GM20431 (cell line): ENCODE measurements around the gene CFAP410.
"Not testable (repeated sequence)": the region's sequence is repeated elsewhere in the genome, so short reads cannot be mapped to it uniquely, and the experiment has no call there.

Source experiments
- in situ Hi-C: fragments of 300-500 bp; cut with MseI, MboI; formaldehyde crosslinking; loops from one replicate; pipeline ENCODE4 v1.15.0; 2020; ENCODE audit warnings: low sequenced_read_pairs; ENCODE audit not compliant: unreplicated experiment

Gene CFAP410

DNA sequence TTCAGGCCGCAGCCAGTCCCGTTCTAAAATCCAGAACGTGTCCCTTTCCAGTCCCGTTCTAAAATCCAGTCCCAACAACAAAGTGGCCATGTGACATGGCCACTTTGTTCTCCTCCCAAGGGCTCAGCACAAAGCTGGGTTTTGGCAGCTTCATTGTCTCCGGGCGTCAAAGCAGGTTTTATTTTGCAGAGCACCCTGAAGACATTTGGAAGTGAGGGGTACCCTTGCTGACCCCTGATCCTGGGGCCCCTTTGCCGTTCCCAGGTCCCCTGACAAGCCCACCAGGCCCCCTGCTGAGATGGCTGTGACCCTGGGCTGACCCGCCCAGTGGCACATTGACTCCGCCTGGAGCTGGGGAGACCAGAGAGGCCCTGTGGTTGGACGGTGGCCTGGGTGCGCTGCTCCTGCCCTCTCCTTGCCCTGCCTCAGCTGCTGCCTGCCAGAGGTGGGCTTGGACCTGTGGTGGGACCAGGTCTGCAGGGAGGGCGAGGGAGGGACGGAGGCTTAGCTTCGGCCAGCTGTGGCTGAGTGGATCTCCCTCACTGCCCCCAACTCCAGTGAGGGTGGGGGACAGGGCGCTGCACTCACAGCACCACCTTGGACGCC, 35.1 kb downstream of the CFAP410 start:
- in situ Hi-C loops, result no loop called here

GRCh38 chr21:44303490-44303981, 35.7 kb downstream of the CFAP410 start:
- in situ Hi-C loops, result no loop called here

GRCh38 chr21:44302573-44303401, 36.4 kb downstream of the CFAP410 start:
- in situ Hi-C loops, result not testable (repeated sequence)

DNA sequence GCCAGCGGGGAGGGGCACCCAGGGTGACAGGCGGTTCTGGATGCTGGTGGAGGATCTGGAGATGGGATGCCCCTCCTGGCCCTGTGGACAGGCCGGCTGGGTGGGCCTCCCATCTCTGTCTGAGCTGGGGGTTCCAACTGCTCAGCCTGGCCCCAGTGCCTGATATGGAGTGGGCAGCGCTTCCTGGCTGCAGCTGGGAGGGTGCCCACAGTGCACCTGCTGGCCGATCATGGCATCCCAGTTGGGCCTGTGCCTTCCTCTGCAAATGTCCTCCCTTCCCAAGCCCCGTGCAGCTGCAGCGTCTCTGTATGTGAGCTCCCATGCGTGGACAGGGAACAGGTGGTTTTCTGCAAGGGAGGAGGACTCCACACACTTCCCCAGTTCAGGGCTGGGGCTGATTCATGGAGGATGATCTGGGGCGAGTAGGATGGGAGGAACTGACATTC, 37.2 kb downstream of the CFAP410 start:
- in situ Hi-C loops, result no loop called here

DNA sequence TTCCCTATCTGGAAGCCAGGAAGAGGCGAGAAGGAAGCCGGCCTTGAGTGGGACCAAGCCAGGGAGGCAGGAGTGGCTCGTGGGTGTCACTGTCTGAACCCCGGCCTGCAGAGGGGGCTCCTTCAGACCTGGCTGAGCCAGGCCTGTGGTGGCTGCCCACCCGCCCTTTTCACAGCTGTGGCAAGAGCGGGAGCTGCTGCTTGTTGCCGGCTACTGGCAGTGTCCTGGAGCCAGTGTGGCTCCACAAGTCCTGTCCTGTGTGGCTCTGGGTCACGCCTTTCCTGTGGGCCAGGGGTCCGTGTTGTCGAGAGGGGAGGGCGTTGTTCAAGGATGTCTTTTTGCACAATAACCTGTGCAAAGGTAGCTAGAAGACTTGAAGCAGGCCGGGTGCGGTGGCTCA, 38.0 kb downstream of the CFAP410 start:
- in situ Hi-C loops, result no loop called here

DNA sequence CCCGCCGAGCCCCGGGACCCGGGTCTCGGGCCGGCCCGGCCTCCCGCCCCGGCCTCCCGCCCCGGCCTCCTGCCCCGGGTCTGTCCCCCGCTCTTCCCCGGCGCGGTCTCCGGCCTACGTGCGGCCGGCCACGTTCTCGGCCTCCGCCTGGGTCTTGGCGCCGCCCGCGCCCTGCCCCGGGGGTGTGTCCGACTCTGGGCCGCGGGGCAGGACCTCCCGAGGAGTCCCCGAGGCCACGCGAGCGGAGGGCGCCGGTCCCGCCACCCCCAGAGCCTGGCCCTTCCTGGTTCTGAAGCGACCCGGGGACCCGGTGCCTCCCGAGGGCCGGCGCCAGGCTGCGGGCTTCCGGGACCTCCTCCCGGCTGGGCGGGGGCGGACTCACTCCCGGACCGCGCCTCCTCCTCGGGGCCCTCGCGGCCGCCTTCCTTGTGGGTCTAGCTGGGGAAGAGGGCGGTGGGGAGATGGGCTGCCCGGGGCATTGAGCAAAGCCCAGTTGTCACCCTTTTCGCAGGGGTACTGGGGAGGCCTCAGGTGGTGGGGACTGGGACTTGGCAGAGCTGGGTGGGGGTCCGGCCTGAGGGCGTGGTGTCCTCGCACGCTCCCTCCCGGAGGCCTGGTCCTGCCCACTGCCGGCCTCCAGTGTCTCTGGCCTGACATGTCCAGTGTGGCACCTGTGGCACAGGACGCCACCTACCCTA, 38.8 kb downstream of the CFAP410 start:
- in situ Hi-C loops, result no loop called here

GRCh38 chr21:44299458-44300261, 39.5 kb downstream of the CFAP410 start, which contains the start of gene PFKL:
Gene PFKL (plus strand): TSS chr21:44300053. CDS start chr21:44300106, 53 bp downstream.
- in situ Hi-C loops, result no loop called here

- in situ Hi-C loops, result no loop called here
Measured at GRCh38 chr21:44299085-44299457, 40.1 kb downstream of the CFAP410 start.

DNA sequence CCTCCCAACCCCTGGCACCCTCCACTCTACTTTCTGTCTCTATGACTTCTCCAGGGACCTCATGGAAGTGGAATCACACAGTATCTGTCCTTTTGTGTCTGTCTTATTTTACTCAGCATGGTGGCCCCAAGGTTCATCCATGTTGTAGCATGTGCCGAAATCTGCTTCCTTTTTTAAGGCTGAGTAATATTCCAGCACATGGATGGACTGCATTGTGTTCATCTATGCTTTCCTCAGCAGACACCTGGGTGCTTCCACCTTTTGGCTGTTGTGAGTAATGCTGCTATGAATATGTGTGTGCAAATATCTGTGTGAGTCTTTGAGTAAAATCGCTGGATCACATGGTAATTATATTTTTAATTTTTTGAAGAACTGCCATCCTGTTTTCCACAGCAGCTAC, 40.9 kb downstream of the CFAP410 start:
- in situ Hi-C loops, result no loop called here

DNA sequence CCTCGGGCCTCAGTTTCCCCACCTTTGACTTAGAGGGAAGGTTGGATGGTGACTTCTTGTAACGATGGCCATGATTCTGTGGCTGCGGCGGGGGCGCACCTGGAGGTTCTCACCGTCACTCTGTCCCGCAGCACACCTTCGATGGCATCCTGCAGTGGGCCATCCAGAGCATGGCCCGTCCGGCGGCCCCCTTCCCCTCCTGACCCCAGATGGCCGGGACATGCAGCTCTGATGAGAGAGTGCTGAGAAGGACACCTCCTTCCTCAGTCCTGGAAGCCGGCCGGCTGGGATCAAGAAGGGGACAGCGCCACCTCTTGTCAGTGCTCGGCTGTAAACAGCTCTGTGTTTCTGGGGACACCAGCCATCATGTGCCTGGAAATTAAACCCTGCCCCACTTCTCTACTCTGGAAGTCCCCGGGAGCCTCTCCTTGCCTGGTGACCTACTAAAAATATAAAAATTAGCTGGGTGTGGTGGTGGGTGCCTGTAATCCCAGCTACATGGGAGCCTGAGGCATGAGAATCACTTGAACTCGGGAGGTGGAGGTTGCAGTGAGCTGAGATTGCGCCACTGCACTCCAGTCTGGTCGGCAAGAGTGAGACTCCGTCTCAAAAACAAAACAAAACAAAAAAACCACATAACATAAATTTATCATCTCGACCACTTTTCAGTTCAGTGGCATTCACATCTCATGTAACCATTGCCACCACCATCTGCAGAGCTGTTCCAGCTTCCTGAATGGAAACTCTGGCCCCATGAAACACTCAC, 41.5 kb downstream of the CFAP410 start:
- in situ Hi-C loops, result no loop called here

- in situ Hi-C loops, result no loop called here
Measured at GRCh38 chr21:44296916-44297315, 42.3 kb downstream of the CFAP410 start.

DNA sequence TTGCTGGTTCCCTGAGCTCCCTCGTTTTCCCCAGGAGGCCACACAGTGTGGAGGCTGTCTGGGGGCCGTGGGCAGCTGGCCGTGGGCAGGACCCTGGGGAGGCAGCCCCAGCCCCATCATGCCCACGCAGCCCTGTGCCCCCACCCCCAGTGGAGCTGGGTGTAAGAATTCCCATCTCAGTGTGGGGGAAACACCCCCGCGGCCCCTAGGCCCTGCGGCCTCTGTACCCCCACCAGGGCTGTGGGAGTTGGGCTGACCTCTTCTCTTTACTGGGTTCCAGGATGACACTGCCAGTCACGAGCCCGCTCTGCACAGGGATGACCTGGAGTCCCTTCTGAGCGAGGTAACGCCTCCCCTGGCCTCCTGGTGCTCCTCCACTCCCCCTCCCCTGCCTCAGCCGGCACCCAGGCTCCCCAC, 43.1 kb downstream of the CFAP410 start:
- in situ Hi-C loops, result no loop called here

DNA sequence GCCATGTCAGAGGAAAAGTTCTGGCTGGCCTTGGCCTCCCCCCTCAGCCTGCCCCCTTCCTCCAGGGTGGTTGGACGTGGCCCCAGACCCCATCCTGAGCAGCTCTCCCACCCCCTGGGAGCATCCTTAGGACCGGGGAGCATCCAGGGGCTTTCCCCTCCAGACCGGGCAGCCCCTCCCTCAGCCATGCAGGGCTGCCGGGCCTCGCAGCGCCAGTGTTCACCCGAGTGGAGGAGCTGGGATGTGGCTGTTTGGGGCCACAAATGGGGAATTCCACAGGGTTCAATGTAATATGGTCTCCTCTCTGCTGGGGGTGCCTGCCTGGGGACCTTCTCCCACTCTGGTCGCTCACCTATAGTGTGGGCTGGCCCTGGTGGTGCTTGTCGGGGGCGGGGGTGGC, 43.5 kb downstream of the CFAP410 start:
- in situ Hi-C loops, result no loop called here

DNA sequence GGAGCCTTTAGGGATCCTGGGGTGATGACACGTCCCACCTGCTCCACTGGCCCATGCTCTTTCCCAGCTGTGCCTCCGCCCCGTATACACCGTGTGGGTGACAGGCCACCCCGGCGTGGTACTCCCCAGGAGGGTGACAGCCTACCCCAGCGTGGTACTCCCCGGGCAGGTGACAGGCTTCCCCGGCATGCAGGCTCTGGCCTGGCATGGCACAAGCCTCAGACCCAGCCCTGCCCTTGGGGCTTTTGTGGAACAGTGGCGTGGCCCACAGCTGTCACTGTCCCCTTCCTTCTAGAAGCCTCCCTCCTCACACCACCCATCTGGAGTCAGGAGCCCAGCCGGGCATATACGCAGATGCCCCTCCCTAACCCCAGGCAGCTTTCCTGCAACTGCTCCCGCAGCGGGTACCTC, 44.0 kb downstream of the CFAP410 start:
- in situ Hi-C loops, result no loop called here

- in situ Hi-C loops, result no loop called here
Measured at GRCh38 chr21:44294391-44295162, 44.6 kb downstream of the CFAP410 start.

DNA sequence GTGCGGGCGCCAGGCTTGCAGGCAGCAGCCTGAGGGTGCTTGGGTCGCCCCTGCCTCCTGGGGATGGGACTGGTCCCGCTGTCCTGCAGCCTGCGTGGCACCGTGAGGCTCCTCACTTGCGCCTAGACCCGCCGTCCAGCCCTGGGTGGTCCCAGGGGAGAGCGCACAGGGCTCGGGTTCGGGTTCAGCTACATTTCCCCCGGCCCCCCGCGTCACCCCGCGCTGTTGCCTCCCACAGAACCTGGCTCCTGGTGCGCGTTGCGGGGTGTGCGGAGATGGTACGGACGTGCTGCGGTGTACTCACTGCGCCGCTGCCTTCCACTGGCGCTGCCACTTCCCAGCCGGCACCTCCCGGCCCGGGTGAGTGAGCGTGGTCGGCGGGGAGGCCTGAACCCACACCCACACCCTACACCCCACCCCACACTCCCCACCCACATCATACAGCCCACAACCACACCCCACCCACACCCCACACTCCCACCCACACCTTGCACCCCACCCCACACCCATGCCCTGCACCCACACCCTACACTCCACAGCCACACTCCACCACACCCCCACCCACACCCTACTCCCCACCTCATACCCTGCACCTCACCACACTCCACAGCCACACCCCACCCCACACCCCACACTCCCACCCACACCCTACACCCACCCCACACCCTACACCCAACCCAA, 45.5 kb downstream of the CFAP410 start:
- in situ Hi-C loops, result no loop called here

DNA sequence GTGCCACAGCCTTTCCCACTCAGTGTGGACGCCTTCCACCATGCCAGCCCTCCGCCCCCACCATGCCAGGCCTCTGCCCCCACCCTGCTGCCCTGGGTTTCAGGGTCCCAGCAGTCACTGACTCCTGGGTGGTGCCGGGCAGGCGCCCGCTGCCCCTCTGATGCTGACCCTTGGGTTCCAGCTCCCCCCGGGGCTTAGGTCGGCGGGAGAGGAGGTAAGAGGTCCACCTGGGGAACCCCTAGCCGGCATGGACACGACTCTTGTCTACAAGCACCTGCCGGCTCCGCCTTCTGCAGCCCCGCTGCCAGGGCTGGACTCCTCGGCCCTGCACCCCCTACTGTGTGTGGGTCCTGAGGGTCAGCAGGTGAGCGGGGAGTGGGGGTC, 46.4 kb downstream of the CFAP410 start:
- in situ Hi-C loops, result no loop called here
